Mesenchymal stem cell (in vitro differentiated cells and primary cell): ENCODE results near the gene DIP2C.
A peak's percentile ranks its signal among the peaks of the same experiment; 100 is the strongest.

ENCODE experiments used
- DNase-seq: peaks from one replicate; pipeline ENCODE4 v3.0.0-alpha.2; 2013
- H2AFZ ChIP-seq: one replicate; pipeline ENCODE4 v1.6.1; 2013; ENCODE audit warnings: low read depth, mild to moderate bottlenecking, control low read depth, inconsistent platforms, low read length, moderate library complexity
- H2AK5ac ChIP-seq: 2 replicates; pipeline ENCODE4 v1.6.1; 2013; ENCODE audit warnings: low read length, moderate library complexity, mild to moderate bottlenecking, inconsistent platforms; ENCODE audit not compliant: severe bottlenecking
- H2BK120ac ChIP-seq: one replicate; pipeline ENCODE4 v1.6.1; 2013; ENCODE audit warnings: low read depth, mild to moderate bottlenecking, inconsistent platforms, low read length, moderate library complexity
- H2BK12ac ChIP-seq, 2 experiments: one replicate each; pipeline ENCODE4 v1.6.1; 2013; ENCODE audit warnings: inconsistent platforms in 2 of 2, low read length in 2 of 2, mild to moderate bottlenecking in 2 of 2, moderate library complexity in 2 of 2, control low read depth in 1 of 2
- H2BK15ac ChIP-seq: one replicate; pipeline ENCODE4 v1.6.1; 2013; ENCODE audit warnings: mild to moderate bottlenecking, low read depth, inconsistent platforms; ENCODE audit not compliant: poor library complexity, severe bottlenecking
- H2BK5ac ChIP-seq: 2 replicates; pipeline ENCODE4 v1.6.1; 2013; ENCODE audit warnings: low read depth, mild to moderate bottlenecking, low read length, control low read depth, inconsistent platforms; ENCODE audit not compliant: poor library complexity, severe bottlenecking
- H3K14ac ChIP-seq, 2 experiments: one replicate each; pipeline ENCODE4 v1.6.1; 2013; ENCODE audit warnings: inconsistent platforms in 2 of 2, low read length in 2 of 2, control low read depth in 1 of 2, mild to moderate bottlenecking in 1 of 2, moderate library complexity in 1 of 2
- H3K18ac ChIP-seq, 2 experiments: one replicate each; pipeline ENCODE4 v1.6.1; 2013; ENCODE audit warnings: inconsistent platforms in 2 of 2, low read length in 2 of 2, control low read depth in 1 of 2, low read depth in 1 of 2, mild to moderate bottlenecking in 1 of 2
- H3K23ac ChIP-seq, 2 experiments: one replicate each; pipeline ENCODE4 v1.6.1; 2013; ENCODE audit warnings: inconsistent platforms in 2 of 2, low read length in 2 of 2, mild to moderate bottlenecking in 2 of 2, moderate library complexity in 2 of 2, control low read depth in 1 of 2
- H3K27ac ChIP-seq: 2 replicates; pipeline ENCODE4 v1.5.1; 2013; ENCODE audit warnings: mild to moderate bottlenecking, moderate library complexity, low read length, control low read depth, inconsistent platforms; ENCODE audit not compliant: poor library complexity, severe bottlenecking
- H3K27me3 ChIP-seq, 2 experiments: 2 replicates each; pipeline versions ENCODE4 v1.6.1 to v1.7.0; 2013; ENCODE audit warnings: low read length in 2 of 2, mild to moderate bottlenecking in 2 of 2, moderate library complexity in 2 of 2, control low read depth in 1 of 2, inconsistent platforms in 1 of 2; ENCODE audit not compliant: control insufficient read depth in 1 of 2, insufficient read depth in 1 of 2
- H3K36me3 ChIP-seq, 2 experiments: 2 replicates each; pipeline versions ENCODE4 v1.6.1 to v1.7.0; 2013; ENCODE audit warnings: low read length in 2 of 2, control low read depth in 1 of 2, inconsistent platforms in 1 of 2, low read depth in 1 of 2, mild to moderate bottlenecking in 1 of 2; ENCODE audit not compliant: insufficient read depth in 2 of 2, control insufficient read depth in 1 of 2
- H3K4ac ChIP-seq, 2 experiments: one replicate each; pipeline ENCODE4 v1.6.1; 2013; ENCODE audit warnings: inconsistent platforms in 2 of 2, low read length in 2 of 2, mild to moderate bottlenecking in 2 of 2, moderate library complexity in 2 of 2, control low read depth in 1 of 2, low read depth in 1 of 2
- H3K4me1 ChIP-seq: 2 replicates; pipeline ENCODE4 v1.6.1; 2013; ENCODE audit warnings: low read depth, low read length, control low read depth; ENCODE audit not compliant: control insufficient read depth, insufficient read depth
- H3K4me2 ChIP-seq: 2 replicates; pipeline ENCODE4 v1.6.1; 2013; ENCODE audit warnings: low read length, mild to moderate bottlenecking, inconsistent platforms; ENCODE audit not compliant: poor library complexity, severe bottlenecking
- H3K4me3 ChIP-seq, 2 experiments: 2 replicates each; pipeline versions ENCODE4 v1.5.1 to v1.7.0; 2013; ENCODE audit warnings: low read length in 2 of 2, mild to moderate bottlenecking in 2 of 2, control low read depth in 1 of 2, low read depth in 1 of 2; ENCODE audit not compliant: insufficient read depth in 1 of 2
- H3K79me1 ChIP-seq: replicated peaks from 2 replicates; pipeline ENCODE4 v1.6.1; 2013; ENCODE audit warnings: mild to moderate bottlenecking, control low read depth, low read length, inconsistent platforms; ENCODE audit not compliant: poor library complexity, severe bottlenecking
- H3K9ac ChIP-seq: 2 replicates; pipeline ENCODE4 v1.7.0; 2013; ENCODE audit warnings: mild to moderate bottlenecking, low read length, moderate library complexity
- H3K9me3 ChIP-seq: 2 replicates; pipeline ENCODE4 v1.7.0; 2013; ENCODE audit warnings: mild to moderate bottlenecking, low read length; ENCODE audit not compliant: control insufficient read depth
- H4K8ac ChIP-seq: one replicate; pipeline ENCODE4 v1.6.1; 2013; ENCODE audit warnings: inconsistent platforms, mild to moderate bottlenecking, low read length, moderate library complexity
- H4K91ac ChIP-seq: one replicate; pipeline ENCODE4 v1.6.1; 2013; ENCODE audit warnings: mild to moderate bottlenecking, low read length, inconsistent platforms
- WGBS: methylation state at CpG from one replicate; pipeline ENCODE4 v1.1.7; 2013; ENCODE audit warnings: mixed read lengths; 5-methylcytosine and 5-hydroxymethylcytosine counted together

DIP2C gene

DNA sequence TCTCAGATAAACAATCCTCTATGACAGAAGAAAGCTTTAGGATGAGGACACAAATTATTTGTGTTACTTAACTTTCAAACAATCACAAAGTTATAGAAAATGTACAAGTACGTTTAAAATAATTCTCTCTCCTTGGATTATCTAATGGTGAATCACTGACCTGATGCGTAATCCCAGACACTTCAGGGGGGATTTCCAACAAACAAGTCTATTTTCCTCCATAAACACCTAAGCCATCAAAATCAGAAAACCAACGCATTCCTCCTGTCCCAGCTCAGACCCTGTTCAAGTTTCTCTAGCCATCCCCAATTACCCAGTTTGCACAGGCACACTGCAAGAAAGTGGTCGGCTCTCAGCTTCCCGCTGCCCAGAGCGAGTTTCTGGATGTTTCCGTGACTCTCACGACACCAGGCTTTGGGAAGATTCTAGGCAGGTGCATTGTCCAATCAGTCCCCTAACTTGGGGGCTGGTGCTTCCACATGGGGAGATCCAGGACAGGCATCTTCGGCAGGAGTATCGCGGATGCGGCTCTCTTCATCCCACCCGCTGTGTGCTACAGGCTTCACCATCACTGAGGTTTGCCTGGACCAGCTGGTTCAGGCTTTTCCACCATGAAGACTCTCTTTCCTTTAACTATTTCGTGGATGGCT lies 354.2 kb downstream of the DIP2C start:
- H3K9me3 ChIP-seq: no peaks in the 10 kb centered on the region
- no peaks in the 10 kb centered on the region for H3K79me1 ChIP-seq
- H2AK5ac ChIP-seq: no peak overlapping the region
- no peak overlapping the region for H4K8ac ChIP-seq
- no peak overlapping the region for H2BK12ac ChIP-seq
- no peak overlapping the region for H3K4me2 ChIP-seq
- H3K14ac ChIP-seq: no peak overlapping the region
- peak; percentile 19 for DNase-seq
- no peak overlapping the region for H4K91ac ChIP-seq
- H3K27me3 ChIP-seq: no peaks in the 10 kb centered on the region
- peaks cover 18 to 49% of the 10 kb centered on the region in 2 experiments for H3K36me3 ChIP-seq
- no peak overlapping the region for H2AFZ ChIP-seq
- no peak overlapping the region for H2BK15ac ChIP-seq
- WGBS: 93% methylated on average over 13 of the region's 14 CpGs
- H3K4ac ChIP-seq: no peak overlapping the region
- H3K27ac ChIP-seq: no peak overlapping the region
- no peak overlapping the region for H3K23ac ChIP-seq
- H2BK5ac ChIP-seq: no peak overlapping the region
- H3K4me1 ChIP-seq: peaks cover 28% of the 10 kb centered on the region
- no peak overlapping the region for H3K18ac ChIP-seq
- no peak overlapping the region for H3K4me3 ChIP-seq
- no peak overlapping the region for H2BK120ac ChIP-seq
- no peak overlapping the region for H3K9ac ChIP-seq

- H2BK15ac ChIP-seq: no peak overlapping the region
- H3K4ac ChIP-seq: no peak overlapping the region
- 94% methylated on average over 3 of the region's 3 CpGs for WGBS
- H3K79me1 ChIP-seq: peaks cover 2% of the 10 kb centered on the region
- H3K18ac ChIP-seq: no peak overlapping the region
- H3K27me3 ChIP-seq: no peaks in the 10 kb centered on the region
- peaks cover 14 to 36% of the 10 kb centered on the region in 2 experiments for H3K36me3 ChIP-seq
- no peak overlapping the region for H3K27ac ChIP-seq
- H2BK120ac ChIP-seq: no peak overlapping the region
- H4K91ac ChIP-seq: no peak overlapping the region
- H2AFZ ChIP-seq: no peak overlapping the region
- no peak overlapping the region for H2AK5ac ChIP-seq
- H2BK5ac ChIP-seq: no peak overlapping the region
- no peak overlapping the region for H2BK12ac ChIP-seq
- H3K23ac ChIP-seq: no peak overlapping the region
- H3K9me3 ChIP-seq: no peaks in the 10 kb centered on the region
- no peak overlapping the region for H4K8ac ChIP-seq
- H3K14ac ChIP-seq: no peak overlapping the region
- H3K4me3 ChIP-seq: no peak overlapping the region
- peaks cover 8% of the 10 kb centered on the region for H3K4me1 ChIP-seq
- no peak overlapping the region for H3K9ac ChIP-seq
- DNase-seq: no peak
- no peak overlapping the region for H3K4me2 ChIP-seq
Measured at GRCh38 chr10:331186-331585, 358.3 kb downstream of the DIP2C start.

DNA sequence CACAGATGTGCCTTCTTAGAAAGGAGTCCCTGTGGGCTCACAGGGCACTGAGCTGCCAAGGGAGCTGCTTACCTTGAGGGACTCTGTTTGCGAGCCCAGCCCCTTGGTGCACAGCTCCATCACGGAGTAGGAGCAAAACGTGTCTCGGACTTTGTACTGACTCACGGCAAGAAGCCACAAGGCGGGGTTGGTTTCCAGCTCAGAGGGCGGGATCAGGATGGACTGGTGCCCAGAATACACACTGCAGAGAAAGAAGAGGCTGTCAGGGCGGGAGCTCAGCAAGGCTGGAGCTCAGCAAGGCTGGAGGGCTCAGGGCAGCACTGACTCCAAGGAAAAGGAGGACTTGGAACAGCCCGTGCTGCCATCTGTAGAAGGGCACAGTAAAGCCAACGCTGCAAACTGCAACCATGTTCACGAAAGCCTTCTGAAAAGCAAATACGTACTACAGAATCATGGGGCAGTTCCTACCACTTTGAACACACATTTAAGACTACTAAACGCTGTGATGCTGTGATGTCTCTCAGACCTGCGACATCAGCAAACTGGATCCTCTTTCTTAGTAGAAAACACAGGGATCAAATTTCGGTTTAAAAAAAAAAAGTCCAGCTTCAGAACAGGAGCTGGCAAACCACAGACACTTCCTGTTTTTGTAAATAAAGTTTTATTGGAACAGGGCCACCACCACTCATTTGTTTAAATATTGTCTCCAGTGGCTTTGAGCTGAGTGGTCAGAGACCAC lies 359.9 kb downstream of the DIP2C start:
- Histone ChIP-seq H2BK120ac (no peak overlapping the region), H3K4me3 (peak overlapping the region in 1 of 2 experiments; percentile 71), H3K9ac (peak overlapping the region; percentile 82), H3K79me1 (peaks cover 2% of the 10 kb centered on the region), H3K4ac (peak overlapping the region in 1 of 2 experiments; percentile 47), H3K23ac (no peak overlapping the region), H3K18ac (peak overlapping the region; percentile 59 to 77), H2BK12ac (no peak overlapping the region), H4K8ac (peak overlapping the region; percentile 64), H3K4me2 (peak overlapping the region; percentile 57), H2BK5ac (no peak overlapping the region), H3K27ac (peak overlapping the region; percentile 79), H3K27me3 (no peaks in the 10 kb centered on the region), H4K91ac (peak overlapping the region; percentile 25), H3K9me3 (no peaks in the 10 kb centered on the region), H2AFZ (no peak overlapping the region), H2BK15ac (no peak overlapping the region), H3K4me1 (peaks cover 9% of the 10 kb centered on the region), H2AK5ac (no peak overlapping the region), H3K14ac (no peak overlapping the region), H3K36me3 (peaks cover 28 to 39% of the 10 kb centered on the region in 2 experiments)
- WGBS: 53% methylated on average over 14 of the region's 15 CpGs
- peak; percentile 92 for DNase-seq
